ENCODE measurements around the gene APC2.
"Not testable (repeated sequence)": the region's sequence is repeated elsewhere in the genome, so short reads cannot be mapped to it uniquely, and the experiment has no call there.

APC2 gene

GRCh38 chr19:1467215-1467489 is 17.2 kb downstream of the APC2 start:
- DNase-seq, result no peak

GRCh38 chr19:1467490-1468273 is 17.8 kb downstream of the APC2 start:
- no peak for DNase-seq

GRCh38 chr19:1468274-1468820 is 18.4 kb downstream of the APC2 start:
- no peak for DNase-seq

GRCh38 chr19:1468821-1469254 is 18.9 kb downstream of the APC2 start:
- no peak for DNase-seq

- no peak for DNase-seq
Observed at GRCh38 chr19:1469255-1470054, 19.5 kb downstream of the APC2 start.

GRCh38 chr19:1470055-1470304 is 20.1 kb downstream of the APC2 start:
- no peak for DNase-seq

GRCh38 chr19:1470305-1471009 is 20.5 kb downstream of the APC2 start:
- no peak for DNase-seq

- DNase-seq, result no peak
Observed at GRCh38 chr19:1471010-1471514, 21.1 kb downstream of the APC2 start.

- DNase-seq, result no peak
Observed at GRCh38 chr19:1471515-1472160, 21.7 kb downstream of the APC2 start.

- DNase-seq, result no peak
Observed at GRCh38 chr19:1472231-1473084, 22.5 kb downstream of the APC2 start.

GRCh38 chr19:1473085-1473851 is 23.3 kb downstream of the APC2 start:
- no peak for DNase-seq

- DNase-seq, result no peak
Observed at GRCh38 chr19:1474011-1474764, 24.3 kb downstream of the APC2 start.

- no peak for DNase-seq
Observed at GRCh38 chr19:1474765-1475351, 24.9 kb downstream of the APC2 start.

- no peak for DNase-seq
Observed at GRCh38 chr19:1475751-1476437, 26.0 kb downstream of the APC2 start.

GRCh38 chr19:1477056-1477455 is 27.1 kb downstream of the APC2 start:
- DNase-seq, result not testable (repeated sequence)

GRCh38 chr19:1478934-1479707 is 29.2 kb downstream of the APC2 start, which contains the start of gene C19orf25:
Gene C19orf25, minus strand, starts transcription at chr19:1479215. Its CDS starts 312 bp downstream, at chr19:1478903.
- DNase-seq, result peak; percentile 93

GRCh38 chr19:1481224-1481892 is 31.4 kb downstream of the APC2 start:
- no peak for DNase-seq

- no peak for DNase-seq
Observed at GRCh38 chr19:1481893-1482360, 32.0 kb downstream of the APC2 start.
